AG04450 (cell line): ENCODE measurements around the gene FXYD3. TPM values are rescaled to one million over a fixed set of nuclear protein-coding genes. Genes with fewer than 3 reads are reported as not detected.

Experiments
- CTCF ChIA-PET: fragments of 300-600, 350-600 bp; formaldehyde crosslinking; extraction: SDS; loops from one replicate; lab custom pipeline; 2022; ENCODE audit warnings: antibody characterized with exemption, inconsistent platforms; lab: Charles Lee
- POLR2A ChIA-PET: fragments of 350-600 bp; formaldehyde crosslinking; extraction: SDS; loops from one replicate; lab custom pipeline; 2021; ENCODE audit warnings: antibody characterized with exemption, inconsistent platforms; lab: Yijun Ruan, JAX
- DNase-seq: peaks from one replicate; pipeline ENCODE4 v3.0.0-alpha.2; 2011; ENCODE audit warnings: low read depth, low spot score
- H3K27ac ChIP-seq: one replicate; pipeline ENCODE4 v1.5.1; 2012; ENCODE audit warnings: low read depth, low read length, control low read depth
- H3K27me3 ChIP-seq: one replicate; pipeline ENCODE4 v1.6.0; 2012; ENCODE audit warnings: low read length; ENCODE audit not compliant: control insufficient read depth, insufficient read depth
- H3K4me3 ChIP-seq: 2 replicates; pipeline ENCODE4 v1.5.1; 2011; ENCODE audit warnings: mild to moderate bottlenecking, low read depth, low read length, control low read depth
- H3K9me3 ChIP-seq: 2 replicates; pipeline ENCODE4 v1.5.1; 2012; ENCODE audit warnings: low read length; ENCODE audit not compliant: control insufficient read depth, insufficient read depth
- CTCF ChIP-seq: IDR thresholded peaks from 2 replicates; pipeline ENCODE4 v1.5.1; 2011; ENCODE audit warnings: low read depth, low read length, control low read depth, inconsistent platforms
- polyA plus RNA-seq: library from polyadenylated mRNA; depleted of rRNA; stranded (reverse); fragments of >200 nt; gene quantifications from 2 replicates; pipeline ENCODE4 v1.2.3, GENCODE V29; 2011

FXYD3 gene
- polyA plus RNA-seq, 1 experiment = not detected

GRCh38 chr19:35162471-35163326 is 47.1 kb downstream of the FXYD3 start:
- TF ChIP-seq CTCF = no peak
- POLR2A ChIA-PET = no interaction called here
- Histone ChIP-seq H3K9me3 (peaks cover 41% of the 10 kb centered on the region), H3K27ac (no peak overlapping the region), H3K27me3 (no peaks in the 10 kb centered on the region), H3K4me3 (no peak overlapping the region)
- DNase-seq = no peak
- CTCF ChIA-PET = no interaction called here

DNA sequence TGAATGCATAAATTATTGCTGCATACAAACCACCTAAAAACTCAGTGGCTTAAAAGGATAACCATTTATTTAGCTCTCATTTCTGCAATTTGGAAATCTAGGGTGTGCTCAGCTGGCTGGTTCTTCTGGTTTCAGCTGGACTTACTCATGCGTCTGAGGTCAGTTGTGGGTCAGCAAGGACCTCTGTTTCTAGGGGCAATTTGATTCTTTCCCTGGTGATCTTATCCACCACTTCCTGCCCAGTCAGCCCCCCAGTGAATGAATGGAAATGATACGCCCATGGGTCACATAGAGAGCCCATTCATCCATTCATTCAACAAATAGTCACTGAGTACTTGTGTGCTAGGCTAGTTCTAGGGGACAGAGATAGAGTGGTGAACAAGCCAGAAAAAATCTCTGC is 48.8 kb downstream of the FXYD3 start:
- TF ChIP-seq CTCF = no peak
- H3K9me3 ChIP-seq = peaks cover 41% of the 10 kb centered on the region
- H3K27ac ChIP-seq = no peak overlapping the region
- POLR2A ChIA-PET = no interaction called here
- no peak for DNase-seq
- H3K4me3 ChIP-seq = no peak overlapping the region
- CTCF ChIA-PET = no interaction called here
- H3K27me3 ChIP-seq = no peaks in the 10 kb centered on the region

DNA sequence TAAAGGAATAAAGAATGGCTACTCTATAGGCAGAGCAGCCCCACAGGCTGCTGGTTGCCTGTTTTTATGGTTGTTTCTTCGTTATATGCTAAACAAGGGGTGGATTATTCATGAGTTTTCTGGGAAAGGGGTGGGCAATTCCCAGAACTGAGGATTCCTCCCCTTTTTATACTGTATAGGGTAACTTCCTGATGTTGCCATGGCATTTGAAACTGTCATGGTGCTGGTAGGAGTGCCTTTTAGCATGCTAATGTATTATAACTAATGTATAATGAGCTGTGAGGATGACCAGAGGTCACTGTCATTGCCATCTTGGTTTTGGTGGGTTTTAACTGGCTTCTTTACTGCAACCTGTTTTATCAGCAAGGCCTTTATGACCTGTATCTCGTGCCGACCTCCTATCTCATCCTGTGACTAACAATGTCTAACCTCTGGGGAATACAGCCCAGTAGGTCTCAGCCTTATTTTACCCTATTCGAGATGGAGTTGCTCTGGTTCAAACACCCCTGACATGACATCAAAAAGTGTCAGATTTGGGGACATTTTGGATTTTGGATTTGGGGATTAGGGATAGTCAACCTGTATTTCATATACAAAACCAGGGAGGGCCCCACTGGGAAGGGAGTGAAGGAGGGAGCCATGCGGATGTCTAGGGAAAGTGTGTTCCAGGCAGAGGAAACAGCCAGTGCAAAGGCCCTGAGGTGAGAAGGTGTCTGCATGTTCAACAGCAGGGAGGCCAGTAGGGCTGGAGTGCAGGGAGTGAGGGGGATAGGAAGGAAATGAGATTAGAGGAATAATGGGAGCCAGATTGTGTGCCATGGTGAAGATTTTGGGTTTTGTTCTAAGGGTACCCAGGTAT is 49.8 kb downstream of the FXYD3 start:
- no peak for TF ChIP-seq CTCF
- no peaks in the 10 kb centered on the region for H3K27me3 ChIP-seq
- POLR2A ChIA-PET = no interaction called here
- no peak overlapping the region for H3K4me3 ChIP-seq
- H3K27ac ChIP-seq = no peak overlapping the region
- DNase-seq = no peak
- peaks cover 41% of the 10 kb centered on the region for H3K9me3 ChIP-seq
- CTCF ChIA-PET = no interaction called here

- no peaks in the 10 kb centered on the region for H3K27me3 ChIP-seq
- no peak overlapping the region for H3K4me3 ChIP-seq
- POLR2A ChIA-PET = no interaction called here
- TF ChIP-seq CTCF = no peak
- no peak overlapping the region for H3K27ac ChIP-seq
- CTCF ChIA-PET = no interaction called here
- peaks cover 39% of the 10 kb centered on the region for H3K9me3 ChIP-seq
- no peak for DNase-seq
Measured at GRCh38 chr19:35166100-35167063, 50.8 kb downstream of the FXYD3 start.
